Astrocyte of the cerebellum (primary cell): Measurements from ENCODE around the gene PTGDR.

ENCODE experiments used
- DNase-seq: peaks from one replicate; pipeline ENCODE4 v3.0.0-alpha.2; 2011; ENCODE audit warnings: low read depth
- H3K4me3 ChIP-seq: 2 replicates; pipeline ENCODE4 v1.5.1; 2011; ENCODE audit warnings: mild to moderate bottlenecking, low read depth, low read length, moderate library complexity
- CTCF ChIP-seq: IDR thresholded peaks from 2 replicates; pipeline ENCODE4 v1.5.1; 2012; ENCODE audit warnings: low read length, low read depth, moderate library complexity, mild to moderate bottlenecking; ENCODE audit errors: missing control alignments
- in situ Hi-C: cut with HindIII; loops from 2 replicates; pipeline ENCODE4 v1.10.0; 2017; ENCODE audit warnings: low sequenced_read_pairs

PTGDR gene

DNA sequence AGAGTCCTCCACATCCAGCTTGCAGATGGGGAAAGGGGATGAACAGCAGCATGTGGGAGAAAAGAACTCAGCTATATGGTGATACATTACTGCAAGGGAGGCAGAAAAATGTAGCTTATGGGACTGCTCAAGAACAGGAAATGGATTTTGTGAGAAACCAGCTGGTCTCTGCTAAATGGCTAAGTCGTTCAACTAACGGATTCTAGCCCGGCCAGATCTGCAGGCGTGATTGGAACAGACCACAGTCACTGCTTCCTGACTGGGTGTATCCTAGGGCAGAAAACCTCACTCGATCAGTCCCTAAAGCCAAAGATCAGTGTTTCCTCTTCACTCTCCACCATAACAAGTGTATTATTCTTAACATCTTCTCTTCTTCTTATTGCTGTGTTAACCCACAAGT, 8.1 kb upstream of the PTGDR start:
- no peak for TF ChIP-seq CTCF
- in situ Hi-C loops, result no loop called here
- DNase-seq, result no peak
- no peak overlapping the region for H3K4me3 ChIP-seq

DNA sequence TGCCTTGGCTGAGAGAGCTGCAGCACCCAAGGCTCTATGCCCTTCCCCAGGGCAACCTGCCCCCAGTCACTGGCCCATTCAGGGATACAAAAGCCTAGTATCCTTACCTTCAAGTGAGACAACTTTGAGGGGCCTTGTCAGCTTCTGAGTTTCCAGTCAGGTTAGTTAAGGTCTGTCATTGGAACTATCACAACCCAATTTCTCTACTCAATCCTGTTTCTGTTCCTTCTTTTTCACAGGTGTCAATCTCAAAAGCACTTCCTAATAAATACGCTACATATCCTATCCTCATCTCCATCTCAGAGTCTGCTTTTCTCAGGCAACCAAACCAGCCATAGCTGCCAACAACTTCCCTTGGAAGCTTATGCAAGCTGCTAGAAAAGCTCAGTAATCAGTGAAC, 4.9 kb upstream of the PTGDR start:
- in situ Hi-C loops, result no loop called here
- DNase-seq, result no peak
- no peak for TF ChIP-seq CTCF

DNA sequence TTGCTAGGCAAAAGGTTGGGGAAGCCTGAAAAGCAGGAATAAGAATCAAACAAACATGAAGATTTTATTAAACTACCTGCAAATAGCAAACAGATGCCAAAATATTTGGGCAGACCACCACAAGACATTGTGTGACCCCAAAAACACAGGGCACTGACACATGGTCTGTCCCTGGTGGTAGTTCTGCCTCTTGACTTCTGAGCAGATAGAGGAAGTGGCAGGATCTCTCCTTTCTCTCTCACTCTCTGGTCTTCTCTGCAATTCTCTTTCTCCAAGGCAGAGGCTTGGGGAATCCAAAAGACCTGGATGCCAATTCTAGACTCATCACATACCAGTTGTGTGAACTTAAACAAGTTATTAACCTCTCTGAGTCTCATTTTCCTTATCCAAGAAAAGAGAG, 4.3 kb upstream of the PTGDR start:
- no peak overlapping the region for H3K4me3 ChIP-seq
- in situ Hi-C loops, result no loop called here
- no peak for DNase-seq
- TF ChIP-seq CTCF, result no peak

More for the DNA sequence above, 4.9 kb upstream of the PTGDR start:
- no peak overlapping the region for H3K4me3 ChIP-seq

DNA sequence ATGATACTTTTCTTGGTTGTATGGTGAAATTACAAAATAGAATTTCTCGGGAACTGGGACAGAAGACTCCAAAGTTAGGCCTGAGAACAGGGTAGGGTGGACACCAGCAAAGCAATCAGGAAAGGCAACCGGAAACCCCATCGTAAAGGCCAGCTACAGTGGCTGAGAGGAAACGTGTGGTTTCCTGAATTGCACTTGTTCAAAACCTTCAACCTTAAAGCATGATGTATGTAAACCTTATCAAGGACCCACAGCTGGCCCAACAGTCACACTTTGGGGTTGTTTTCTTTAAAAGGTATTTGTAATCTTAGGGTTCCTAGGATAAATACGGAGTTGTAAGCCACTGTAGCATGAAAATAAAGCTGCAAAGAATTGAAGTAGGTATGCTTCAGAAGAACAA, 2.2 kb upstream of the PTGDR start:
- no peak overlapping the region for H3K4me3 ChIP-seq
- no peak for DNase-seq
- in situ Hi-C loops, result no loop called here
- no peak for TF ChIP-seq CTCF

DNA sequence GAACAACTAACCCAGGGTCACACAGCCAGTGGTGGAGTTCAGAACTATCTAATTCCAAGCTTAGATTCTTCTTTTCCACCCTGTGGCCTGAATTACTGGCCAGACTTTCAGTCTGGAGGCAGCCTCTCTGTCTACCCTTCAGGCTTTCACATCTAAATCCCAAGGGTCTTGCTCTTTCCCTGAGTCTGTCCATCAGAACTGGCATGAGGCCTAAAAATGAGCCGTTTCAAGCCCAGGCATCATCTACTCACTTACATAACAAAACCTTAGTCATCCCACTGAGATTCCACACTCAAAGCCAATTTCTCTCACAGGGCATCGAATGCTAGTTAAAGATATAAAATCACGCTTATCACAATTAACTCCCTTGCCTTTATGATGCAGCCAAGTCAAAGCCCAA, 1.3 kb upstream of the PTGDR start:
- peak; percentile 42 for DNase-seq
- in situ Hi-C loops, result no loop called here
- no peak overlapping the region for H3K4me3 ChIP-seq
- TF ChIP-seq CTCF, result no peak

DNA sequence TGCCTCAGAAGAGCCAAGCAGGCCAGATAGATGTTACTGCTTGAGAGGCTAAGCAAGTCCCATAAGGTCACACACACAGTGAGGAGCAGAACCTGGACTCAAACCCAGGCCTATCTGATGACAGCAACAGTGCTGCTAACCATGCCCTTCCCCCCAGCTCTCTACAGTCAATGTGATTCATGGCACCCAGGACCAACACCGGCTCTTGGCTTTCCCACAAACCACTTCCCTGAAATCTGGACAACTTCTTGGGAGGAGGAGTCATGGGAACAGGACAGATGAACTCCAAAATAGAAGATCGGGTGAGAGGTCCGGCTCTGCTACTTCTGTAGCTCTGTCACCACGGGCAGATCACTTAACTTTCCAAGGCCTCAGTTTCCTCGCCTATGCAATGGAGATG, 716 bp upstream of the PTGDR start:
- TF ChIP-seq CTCF, result no peak
- in situ Hi-C loops, result no loop called here
- DNase-seq, result no peak
- H3K4me3 ChIP-seq, result no peak overlapping the region

DNA sequence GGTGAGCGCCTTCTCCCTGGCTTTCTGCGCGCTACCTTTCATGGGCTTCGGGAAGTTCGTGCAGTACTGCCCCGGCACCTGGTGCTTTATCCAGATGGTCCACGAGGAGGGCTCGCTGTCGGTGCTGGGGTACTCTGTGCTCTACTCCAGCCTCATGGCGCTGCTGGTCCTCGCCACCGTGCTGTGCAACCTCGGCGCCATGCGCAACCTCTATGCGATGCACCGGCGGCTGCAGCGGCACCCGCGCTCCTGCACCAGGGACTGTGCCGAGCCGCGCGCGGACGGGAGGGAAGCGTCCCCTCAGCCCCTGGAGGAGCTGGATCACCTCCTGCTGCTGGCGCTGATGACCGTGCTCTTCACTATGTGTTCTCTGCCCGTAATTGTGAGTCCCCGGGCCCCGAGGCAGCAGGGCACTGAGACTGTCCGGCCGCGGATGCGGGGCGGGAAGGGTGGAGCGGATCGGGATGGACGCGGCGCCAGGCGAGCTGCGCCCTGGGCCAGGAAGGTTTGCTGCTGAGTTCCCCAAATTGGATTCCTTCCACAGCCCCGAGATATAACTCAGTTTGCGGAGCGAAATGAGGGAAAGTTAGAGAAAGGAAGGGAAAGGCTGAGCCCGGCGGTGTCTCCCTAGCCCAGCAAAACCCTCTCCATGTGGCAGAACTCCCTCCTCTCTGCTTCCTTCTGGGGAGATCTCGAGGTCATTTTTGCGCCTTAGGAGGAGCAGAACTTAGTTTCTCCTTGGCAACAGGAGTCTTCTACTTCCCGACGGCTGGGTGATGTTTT, 972 bp downstream of the PTGDR start:
- DNase-seq, result no peak
- no peak for TF ChIP-seq CTCF
- in situ Hi-C loops, result no loop called here
- H3K4me3 ChIP-seq, result peak overlapping the region; percentile 24
